Suprapubic skin (tissue), 4 donors: ENCODE results near the gene AUTS2. TPM values are rescaled to one million over a fixed set of nuclear protein-coding genes. Genes with fewer than 3 reads are reported as not detected.

Experiments
- DNase-seq, 2 donors: peaks; one replicate each; pipeline ENCODE4 v3.0.0-alpha.2; 2019; ENCODE audit warnings: low spot score in 2 of 2
- H3K27ac ChIP-seq: fragments of 200-600 bp; sonication (generic); one replicate; pipeline ENCODE4 v1.5.1; 2019
- H3K27me3 ChIP-seq: fragments of 200-600 bp; sonication (generic); one replicate; pipeline ENCODE4 v1.5.1; 2019
- H3K36me3 ChIP-seq: fragments of 200-600 bp; sonication (generic); one replicate; pipeline ENCODE4 v1.5.1; 2019
- H3K4me1 ChIP-seq: fragments of 200-600 bp; sonication (generic); one replicate; pipeline ENCODE4 v1.5.1; 2019
- H3K4me3 ChIP-seq: fragments of 200-600 bp; sonication (generic); one replicate; pipeline ENCODE4 v1.5.1; 2019; ENCODE audit warnings: mild to moderate bottlenecking
- H3K9me3 ChIP-seq: fragments of 200-600 bp; sonication (generic); one replicate; pipeline ENCODE4 v1.5.1; 2019
- CTCF ChIP-seq, 2 donors: fragments of 200-600 bp in 1 of 2; fragments of 450-650 bp in 1 of 2; sonication (generic) in 1 of 2; IDR thresholded peaks; one replicate each; pipeline ENCODE4 v1.5.1; 2016 to 2019; ENCODE audit warnings: antibody characterized with exemption in 2 of 2, mild to moderate bottlenecking in 1 of 2, moderate library complexity in 1 of 2
- EP300 ChIP-seq: sonication (generic); formaldehyde crosslinking; IDR thresholded peaks from one replicate; pipeline ENCODE4 v1.6.1; 2017; ENCODE audit warnings: antibody characterized with exemption
- POLR2A ChIP-seq, 2 donors: fragments of 450-650 bp; IDR thresholded peaks; one replicate each; pipeline ENCODE4 v1.6.1; 2017; ENCODE audit warnings: antibody characterized with exemption in 2 of 2, mild to moderate bottlenecking in 2 of 2, moderate library complexity in 2 of 2
- POLR2AphosphoS5 ChIP-seq, 3 donors: sonication (generic); formaldehyde crosslinking; IDR thresholded peaks; one replicate each; pipeline ENCODE4 v1.6.1; 2017; ENCODE audit warnings: antibody characterized with exemption in 3 of 3
- WGBS: methylation state at CpG from one replicate; pipeline ENCODE4 v1.1.5; 2018; 5-methylcytosine and 5-hydroxymethylcytosine counted together
- total RNA-seq, 4 donors: library from RNA; depleted of rRNA; stranded (reverse); fragments of >200 nt; gene quantifications; one replicate each; pipeline ENCODE4 v1.1.0, GENCODE V29; 2016

The AUTS2 gene
- total RNA-seq, 4 donors from 2014 or later: 31.0 to 102 (median 56.4) TPM

GRCh38 chr7:69839782-69840181, 241.5 kb downstream of the AUTS2 start:
- Histone ChIP-seq H3K27me3 (no peaks in the 10 kb centered on the region), H3K4me1 (no peaks in the 10 kb centered on the region), H3K9me3 (no peaks in the 10 kb centered on the region), H3K27ac (no peak overlapping the region), H3K36me3 (no peaks in the 10 kb centered on the region), H3K4me3 (no peak overlapping the region)
- 95% methylated on average over 2 of the region's 2 CpGs for WGBS
- no peak for TF ChIP-seq POLR2AphosphoS5 (IDR thresholded peaks at IDR 0.05)
- TF ChIP-seq POLR2A (IDR thresholded peaks at IDR 0.05): no peak
- no peak for TF ChIP-seq EP300
- no peak for TF ChIP-seq CTCF (IDR thresholded peaks at IDR 0.05)
- DNase-seq: no peak

GRCh38 chr7:69840248-69840647, 242.0 kb downstream of the AUTS2 start:
- Histone ChIP-seq H3K27ac (no peak overlapping the region), H3K4me3 (no peak overlapping the region), H3K9me3 (no peaks in the 10 kb centered on the region), H3K4me1 (no peaks in the 10 kb centered on the region), H3K27me3 (no peaks in the 10 kb centered on the region), H3K36me3 (no peaks in the 10 kb centered on the region)
- no peak for DNase-seq
- 75% methylated on average over 3 of the region's 3 CpGs for WGBS
- TF ChIP-seq POLR2AphosphoS5 (IDR thresholded peaks at IDR 0.05): no peak
- no peak for TF ChIP-seq EP300

GRCh38 chr7:69843653-69844052, 245.4 kb downstream of the AUTS2 start:
- Histone ChIP-seq H3K4me3 (no peak overlapping the region), H3K9me3 (no peaks in the 10 kb centered on the region), H3K36me3 (no peaks in the 10 kb centered on the region), H3K4me1 (no peaks in the 10 kb centered on the region), H3K27ac (no peak overlapping the region), H3K27me3 (no peaks in the 10 kb centered on the region)
- no peak for TF ChIP-seq CTCF (IDR thresholded peaks at IDR 0.05)
- TF ChIP-seq POLR2A (IDR thresholded peaks at IDR 0.05): no peak
- TF ChIP-seq POLR2AphosphoS5 (IDR thresholded peaks at IDR 0.05): no peak
- TF ChIP-seq EP300: no peak
- 77% methylated on average over 2 of the region's 2 CpGs for WGBS
- no peak for DNase-seq

GRCh38 chr7:69844264-69844868, 246.1 kb downstream of the AUTS2 start:
- TF ChIP-seq POLR2A (IDR thresholded peaks at IDR 0.05): no peak
- no peak for TF ChIP-seq CTCF (IDR thresholded peaks at IDR 0.05)
- TF ChIP-seq EP300: no peak
- no peak for TF ChIP-seq POLR2AphosphoS5 (IDR thresholded peaks at IDR 0.05)
- Histone ChIP-seq H3K27ac (no peak overlapping the region), H3K4me3 (no peak overlapping the region), H3K4me1 (no peaks in the 10 kb centered on the region), H3K9me3 (no peaks in the 10 kb centered on the region), H3K36me3 (no peaks in the 10 kb centered on the region), H3K27me3 (no peaks in the 10 kb centered on the region)
- 64% methylated on average over 4 of the region's 4 CpGs for WGBS
- no peak for DNase-seq

- no peak for TF ChIP-seq POLR2A (IDR thresholded peaks at IDR 0.05)
- no peak for TF ChIP-seq CTCF (IDR thresholded peaks at IDR 0.05)
- TF ChIP-seq EP300: no peak
- no peak for TF ChIP-seq POLR2AphosphoS5 (IDR thresholded peaks at IDR 0.05)
- Histone ChIP-seq H3K36me3 (no peaks in the 10 kb centered on the region), H3K9me3 (no peaks in the 10 kb centered on the region), H3K27me3 (no peaks in the 10 kb centered on the region), H3K4me3 (no peak overlapping the region), H3K27ac (no peak overlapping the region), H3K4me1 (no peaks in the 10 kb centered on the region)
- DNase-seq: no peak
- 55% methylated on average over 3 of the region's 3 CpGs for WGBS
These were observed 247.6 kb downstream of the AUTS2 start for GRCh38 chr7:69845721-69846495.
